ENCODE data around the gene ATXN7.

ATXN7 gene

GRCh38 chr3:63964681-63965485 lies 101.2 kb downstream of the ATXN7 start:
- DNase-seq: peak; percentile 92

GRCh38 chr3:63966007-63966406 lies 102.3 kb downstream of the ATXN7 start:
- no peak for DNase-seq

- no peak for DNase-seq
Measured at GRCh38 chr3:63966871-63967270, 103.2 kb downstream of the ATXN7 start.

GRCh38 chr3:63967675-63968611 lies 104.3 kb downstream of the ATXN7 start:
- peak; percentile 71 for DNase-seq

GRCh38 chr3:63968612-63969350 lies 105.1 kb downstream of the ATXN7 start:
- no peak for DNase-seq

GRCh38 chr3:63969876-63970275 lies 106.2 kb downstream of the ATXN7 start:
- no peak for DNase-seq

- DNase-seq: peak; percentile 71
Measured at GRCh38 chr3:63970631-63971475, 107.2 kb downstream of the ATXN7 start.

GRCh38 chr3:63972196-63972595 lies 108.5 kb downstream of the ATXN7 start:
- no peak for DNase-seq

- DNase-seq: no peak
Measured at GRCh38 chr3:63972987-63973386, 109.3 kb downstream of the ATXN7 start.

GRCh38 chr3:63973406-63973805 lies 109.7 kb downstream of the ATXN7 start:
- no peak for DNase-seq

GRCh38 chr3:63974451-63974850 lies 110.8 kb downstream of the ATXN7 start:
- DNase-seq: no peak

- DNase-seq: no peak
Measured at GRCh38 chr3:63975723-63976122, 112.1 kb downstream of the ATXN7 start.

- no peak for DNase-seq
Measured at GRCh38 chr3:63976161-63976871, 112.6 kb downstream of the ATXN7 start.

- DNase-seq: no peak
Measured at GRCh38 chr3:63976872-63977200, 113.2 kb downstream of the ATXN7 start.

- no peak for DNase-seq
Measured at GRCh38 chr3:63977893-63978292, 114.2 kb downstream of the ATXN7 start.

- no peak for DNase-seq
Measured at GRCh38 chr3:63979093-63979885, 115.6 kb downstream of the ATXN7 start.

- DNase-seq: no peak
Measured at GRCh38 chr3:63980019-63980418, 116.4 kb downstream of the ATXN7 start.

- DNase-seq: no peak
Measured at GRCh38 chr3:63980830-63981498, 117.3 kb downstream of the ATXN7 start.

- no peak for DNase-seq
Measured at GRCh38 chr3:63981980-63982379, 118.3 kb downstream of the ATXN7 start.

GRCh38 chr3:63984391-63984790 lies 120.7 kb downstream of the ATXN7 start:
- DNase-seq: no peak
